GM19099 (cell line): ENCODE results near the gene CCNO.

Source experiments
- POLR2A ChIP-seq: IDR thresholded peaks from 3 replicates; pipeline ENCODE4 v1.6.1; 2011; ENCODE audit warnings: low read depth; ENCODE audit not compliant: insufficient read length; ENCODE audit errors: extremely low read depth

CCNO gene

GRCh38 chr5:55227664-55228430 is 5.6 kb downstream of the CCNO start:
- no peak for TF ChIP-seq POLR2A

DNA sequence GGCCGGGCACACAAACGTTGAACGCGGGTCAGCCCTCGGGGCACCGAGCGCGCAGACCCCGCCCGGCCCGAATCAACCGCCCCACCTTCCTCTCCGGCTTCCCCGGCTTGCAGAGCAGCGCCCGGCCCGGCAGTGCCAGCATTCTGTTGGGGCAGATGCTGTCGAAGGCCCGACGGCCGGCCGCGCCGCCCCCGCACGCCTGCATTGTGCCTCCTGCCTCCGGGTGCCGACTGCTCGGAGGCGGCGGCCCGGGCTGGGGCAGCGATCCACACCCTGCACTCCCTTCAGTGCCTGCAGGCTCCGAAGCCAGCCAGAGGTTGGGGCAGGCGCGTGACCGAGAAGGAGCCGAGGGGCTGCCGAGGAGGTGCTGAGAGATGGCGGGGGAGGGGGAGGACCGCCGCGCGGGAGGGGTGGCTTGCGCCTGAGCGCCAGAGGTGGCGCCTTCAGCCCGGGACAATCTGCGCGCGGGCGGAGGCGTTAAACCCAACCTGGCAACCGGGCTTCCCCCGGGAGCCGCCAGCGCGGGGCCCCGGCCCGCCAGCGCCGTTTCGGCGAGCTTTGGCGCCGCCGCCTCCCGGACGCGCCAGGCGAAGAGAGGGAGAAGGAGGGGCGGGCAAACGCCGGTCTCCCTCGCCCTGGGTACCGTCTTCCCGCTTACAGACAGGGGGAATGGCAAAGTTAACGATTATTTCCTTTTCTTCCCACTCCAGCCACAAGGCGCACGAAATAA is 6.3 kb downstream of the CCNO start, which contains the start of gene MCIDAS:
TSS of gene MCIDAS (minus strand) at position 382 of the 730 bp plus-strand sequence. CDS start at position 205, 177 bp downstream.
- no peak for TF ChIP-seq POLR2A

DNA sequence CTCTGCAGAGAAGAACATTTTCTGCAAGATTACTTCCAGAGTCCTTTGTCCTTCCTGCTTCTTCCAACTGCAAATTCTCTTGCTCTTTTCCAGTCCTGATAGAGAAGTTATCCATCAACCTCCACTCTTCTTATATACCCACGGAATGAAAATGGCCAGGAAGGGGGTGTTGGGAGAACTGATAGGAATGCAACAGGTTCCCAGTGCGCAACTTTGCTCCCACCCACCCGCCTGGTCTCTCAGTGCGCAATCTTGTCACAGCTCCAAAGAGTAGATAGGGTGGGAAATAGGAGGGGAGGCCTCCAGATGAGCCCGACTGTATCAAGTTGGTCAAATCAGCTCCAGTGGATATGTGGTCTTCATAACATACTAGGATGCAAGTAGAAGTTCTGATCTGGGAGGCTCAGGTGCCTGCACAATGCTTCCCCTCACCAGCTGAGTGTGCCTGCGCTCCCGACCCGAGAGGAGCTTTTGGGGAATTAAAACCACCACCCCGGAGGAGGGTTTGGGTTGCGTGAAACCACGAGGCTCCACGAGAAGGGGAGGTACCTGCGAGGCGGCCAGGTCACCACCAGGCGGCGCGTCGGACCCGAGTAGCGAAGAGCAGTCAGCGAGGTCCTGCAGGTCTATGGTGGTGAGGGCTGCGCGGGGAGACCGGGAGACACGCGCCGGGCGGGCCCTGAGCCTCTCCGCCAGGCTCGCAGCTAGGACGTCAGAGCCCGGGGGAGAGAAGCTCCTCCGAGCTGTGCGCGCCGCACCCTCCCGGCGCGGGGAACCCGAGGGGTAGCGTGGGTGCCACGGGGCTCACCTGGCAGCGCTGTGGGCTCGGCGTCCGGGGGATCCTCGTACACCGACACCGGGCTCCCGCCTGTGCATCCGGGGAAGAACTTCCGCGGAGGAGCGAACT is 7.1 kb downstream of the CCNO start:
- TF ChIP-seq POLR2A: no peak

DNA sequence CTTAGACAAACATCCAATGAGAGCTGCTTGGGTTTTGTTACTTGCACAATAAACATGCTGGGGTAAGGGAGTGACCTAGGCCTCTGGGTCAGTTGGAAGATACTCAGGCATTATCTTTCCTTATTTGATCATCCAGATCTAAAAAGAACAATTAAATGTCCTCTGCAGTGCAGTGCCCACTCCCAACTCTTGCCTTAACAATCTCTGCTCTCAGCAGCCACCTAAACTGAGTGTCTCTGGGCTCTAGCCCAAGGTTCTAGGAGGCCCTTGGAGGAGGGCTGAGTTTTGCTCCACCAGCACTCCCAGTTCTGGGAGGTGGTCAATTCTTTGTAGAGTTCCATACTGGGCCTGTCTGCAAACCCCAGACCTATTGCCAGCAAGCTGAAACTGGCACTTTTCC is 8.1 kb downstream of the CCNO start:
- no peak for TF ChIP-seq POLR2A

- no peak for TF ChIP-seq POLR2A
Observed at GRCh38 chr5:55223812-55224240, 9.6 kb downstream of the CCNO start.

GRCh38 chr5:55222985-55223811 is 10.2 kb downstream of the CCNO start:
- TF ChIP-seq POLR2A: no peak

- no peak for TF ChIP-seq POLR2A
Observed at GRCh38 chr5:55222092-55222984, 11.1 kb downstream of the CCNO start.

GRCh38 chr5:55220433-55221185 is 12.8 kb downstream of the CCNO start:
- TF ChIP-seq POLR2A: no peak

- TF ChIP-seq POLR2A: no peak
Observed at GRCh38 chr5:55219770-55220169, 13.6 kb downstream of the CCNO start.

DNA sequence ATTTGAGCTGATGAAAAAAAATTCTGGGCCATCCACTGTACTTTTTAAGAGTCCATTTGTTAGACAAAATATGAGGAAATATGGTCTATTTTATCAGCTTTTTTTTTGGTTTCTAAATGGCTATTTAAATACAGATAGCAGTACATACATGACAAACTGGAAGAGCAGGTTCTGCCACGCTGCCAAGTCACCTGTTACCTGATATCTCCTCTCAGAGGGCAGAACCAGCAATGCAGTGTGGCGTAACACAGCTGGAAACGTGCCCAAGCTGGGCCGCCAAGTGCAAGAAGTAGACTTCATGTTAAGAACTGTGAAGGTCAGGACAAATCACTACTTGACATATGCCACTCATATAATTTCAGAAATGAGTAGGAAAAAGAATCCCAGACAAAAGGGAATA is 14.4 kb downstream of the CCNO start:
- no peak for TF ChIP-seq POLR2A

DNA sequence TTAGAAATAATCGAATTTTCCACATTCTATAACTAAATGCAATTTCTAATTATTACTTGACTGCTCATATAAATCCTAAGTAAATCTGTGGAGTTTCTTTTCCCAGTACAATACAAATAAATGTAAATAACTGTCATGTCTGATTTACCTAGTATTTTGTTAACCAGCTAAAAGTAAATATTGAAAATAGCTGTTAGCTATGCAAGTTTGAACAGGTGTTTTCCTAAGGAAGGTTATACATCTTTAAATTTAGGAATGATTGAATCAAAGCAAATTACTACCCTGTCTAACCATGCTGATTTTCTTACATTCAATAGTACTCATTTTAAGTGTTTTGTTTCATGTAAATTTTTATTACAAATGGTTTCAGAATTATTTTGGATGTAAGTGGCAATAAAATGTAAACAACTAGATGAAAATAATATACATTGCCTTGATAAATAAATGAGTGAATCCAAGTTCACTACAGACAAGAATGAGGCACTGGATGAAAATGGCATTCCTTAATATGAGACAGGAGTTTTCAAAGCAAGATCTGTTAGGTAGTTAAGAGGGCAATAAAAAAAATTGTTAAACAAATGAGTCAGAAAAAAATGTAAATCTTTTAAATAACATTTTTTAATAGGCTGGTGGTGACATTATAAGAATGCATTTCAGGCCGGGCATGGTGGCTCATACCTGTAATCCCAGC is 22.1 kb downstream of the CCNO start:
- no peak for TF ChIP-seq POLR2A

DNA sequence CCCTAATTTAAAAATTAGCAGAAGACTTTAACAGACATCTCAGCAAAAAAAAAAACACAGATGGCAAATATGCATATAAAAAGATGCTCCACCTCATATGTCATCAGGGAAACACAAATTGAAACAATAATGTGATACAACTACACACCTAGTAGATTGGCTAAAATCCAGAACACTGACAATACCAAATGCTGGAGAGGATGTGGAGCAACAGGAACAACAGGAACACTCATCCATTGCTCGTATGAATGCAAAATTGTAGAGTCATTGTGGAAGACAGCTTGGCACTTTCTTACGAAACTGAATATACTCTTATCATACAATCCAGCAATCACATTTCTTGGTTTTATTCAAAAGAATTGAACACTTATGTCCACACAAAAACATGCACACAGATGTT is 28.4 kb downstream of the CCNO start:
- TF ChIP-seq POLR2A: no peak
